ENCODE results near the gene PROSER1. TPM values are rescaled to one million over a fixed set of nuclear protein-coding genes. Genes with fewer than 3 reads are reported as not detected.

PROSER1 gene
- total and polyA plus RNA-seq, 10 donors: 12.8 to 52.2 (median 35.4) TPM

GRCh38 chr13:38993381-38993780, 44.5 kb downstream of the PROSER1 start:
- Histone ChIP-seq H3K27me3 (replicated peaks in 1 of 7) (no peaks in the 10 kb centered on the region), H3K4me3 (no peak overlapping the region), H3K36me3 (no peaks in the 10 kb centered on the region), H3K9me3 (no peaks in the 10 kb centered on the region), H3K4me1 (no peaks in the 10 kb centered on the region), H3K27ac (no peak overlapping the region)
- intact Hi-C loops (cut with DNase I; ENCODE audit: low total_unique reads): no loop called here
- WGBS, 5 donors: 49 to 66% (median 65%) methylated on average over 4 of the region's 4 CpGs
- no peak for DNase-seq
- TF ChIP-seq CTCF (IDR thresholded peaks at IDR 0.05 in 8 of 11, conservative IDR thresholded peaks at IDR 0.05 in 3 of 11) (no peak), POLR2A (IDR thresholded peaks at IDR 0.05) (no peak), POLR2AphosphoS5 (IDR thresholded peaks at IDR 0.05) (no peak)

GRCh38 chr13:38990693-38991092, 47.2 kb downstream of the PROSER1 start, which contains the start of gene STOML3:
TSS of gene STOML3 (minus strand) at chr13:38990831. CDS start at chr13:38990721, 110 bp downstream.
- Histone ChIP-seq H3K4me1 (no peaks in the 10 kb centered on the region), H3K27ac (no peak within 1 kb of the TSS), H3K36me3 (no peaks in the 10 kb centered on the region), H3K27me3 (replicated peaks in 1 of 7) (no peaks in the 10 kb centered on the region), H3K4me3 (no peak within 1 kb of the TSS), H3K9me3 (no peaks in the 10 kb centered on the region)
- no peak for TF ChIP-seq POLR2A (IDR thresholded peaks at IDR 0.05)
- TF ChIP-seq CTCF (IDR thresholded peaks at IDR 0.05 in 8 of 11, conservative IDR thresholded peaks at IDR 0.05 in 3 of 11): no peak
- no peak for TF ChIP-seq POLR2AphosphoS5 (IDR thresholded peaks at IDR 0.05)
- DNase-seq: no peak
- intact Hi-C loops (cut with DNase I; ENCODE audit: low total_unique reads): no loop called here

- H3K4me3 ChIP-seq: no peak overlapping the region
- no peaks in the 10 kb centered on the region for H3K36me3 ChIP-seq
- intact Hi-C loops (cut with DNase I; ENCODE audit: low total_unique reads): no loop called here
- 69 to 89% (median 81%) methylated on average over 2 of the region's 2 CpGs for WGBS, 5 donors
- H3K9me3 ChIP-seq: peaks cover 0 to 23% (median 19%) of the 10 kb centered on the region in 8 donors
- no peaks in the 10 kb centered on the region for H3K4me1 ChIP-seq
- H3K27ac ChIP-seq: no peak overlapping the region
- H3K27me3 ChIP-seq (replicated peaks in 1 of 7): peaks cover 0 to 6% (median 0%) of the 10 kb centered on the region in 7 donors
- TF ChIP-seq CTCF (IDR thresholded peaks at IDR 0.05 in 8 of 11, conservative IDR thresholded peaks at IDR 0.05 in 3 of 11): no peak
- no peak for TF ChIP-seq POLR2A (IDR thresholded peaks at IDR 0.05)
- TF ChIP-seq POLR2AphosphoS5 (IDR thresholded peaks at IDR 0.05): no peak
- DNase-seq: no peak
Observed at GRCh38 chr13:38981096-38981495, 56.8 kb downstream of the PROSER1 start.

GRCh38 chr13:38980750-38981078, 57.2 kb downstream of the PROSER1 start:
- Histone ChIP-seq H3K4me3 (no peak overlapping the region), H3K36me3 (no peaks in the 10 kb centered on the region), H3K27me3 (replicated peaks in 1 of 7) (peaks cover 0 to 6% (median 0%) of the 10 kb centered on the region in 7 donors), H3K4me1 (no peaks in the 10 kb centered on the region), H3K9me3 (peaks cover 0 to 23% (median 19%) of the 10 kb centered on the region in 8 donors), H3K27ac (no peak overlapping the region)
- TF ChIP-seq POLR2A (IDR thresholded peaks at IDR 0.05) (no peak), POLR2AphosphoS5 (IDR thresholded peaks at IDR 0.05) (no peak), CTCF (IDR thresholded peaks at IDR 0.05 in 8 of 11, conservative IDR thresholded peaks at IDR 0.05 in 3 of 11) (no peak)
- no peak for DNase-seq
- intact Hi-C loops (cut with DNase I; ENCODE audit: low total_unique reads): no loop called here
- 22 to 37% (median 27%) methylated on average over 2 of the region's 2 CpGs for WGBS, 5 donors

Data from spleen (tissue), 11 donors.